Activated CD4-positive, alpha-beta T cell treated with anti-CD3 and anti-CD28 coated beads, Interleukin-2, amount 10 ng/mL, durations not matched to agents 24 days and 14 days (primary cell): ENCODE data around the gene BICDL2. TPM values are rescaled to one million over a fixed set of nuclear protein-coding genes. Genes with fewer than 3 reads are reported as not detected.
A peak's percentile ranks its signal among the peaks of the same experiment; 100 is the strongest.

Experiments used
- DNase-seq: peaks from one replicate; pipeline ENCODE4 v3.0.0; 2022
- H3K27ac Mint-ChIP-seq: one replicate; pipeline ENCODE4 v1.8.0; 2022; ENCODE audit warnings: mild to moderate bottlenecking, mixed read lengths
- H3K27me3 Mint-ChIP-seq: one replicate; pipeline ENCODE4 v1.8.0; 2022; ENCODE audit warnings: mixed read lengths
- H3K36me3 Mint-ChIP-seq: one replicate; pipeline ENCODE4 v1.8.0; 2022; ENCODE audit warnings: low read depth, mild to moderate bottlenecking, mixed read lengths
- H3K4me1 Mint-ChIP-seq: one replicate; pipeline ENCODE4 v1.8.0; 2021; ENCODE audit warnings: mixed read lengths
- H3K4me3 Mint-ChIP-seq: one replicate; pipeline ENCODE4 v1.8.0; 2022; ENCODE audit warnings: mild to moderate bottlenecking, moderate library complexity, mixed read lengths
- H3K9me3 Mint-ChIP-seq: one replicate; pipeline ENCODE4 v1.8.0; 2021; ENCODE audit warnings: mixed read lengths
- intact Hi-C: fragments of 100-400 bp; cut with micrococcal nuclease; formaldehyde crosslinking; loops from one replicate; pipeline ENCODE4 v1.15.1; 2023
- total RNA-seq: library from RNA; stranded (reverse); gene quantifications from 2 replicates; pipeline ENCODE4 v1.2.3, GENCODE V29; 2022

The BICDL2 gene
- total RNA-seq, 1 donor from 2014 or later, result 0.63 TPM

- H3K36me3 Mint-ChIP-seq, result peaks cover 16% of the 10 kb centered on the region
- H3K27ac Mint-ChIP-seq, result no peak overlapping the region
- peaks cover 32% of the 10 kb centered on the region for H3K27me3 Mint-ChIP-seq
Measured at GRCh38 chr16:3030222-3031212, 6.2 kb downstream of the BICDL2 start.

GRCh38 chr16:3029491-3030221 lies 7.1 kb downstream of the BICDL2 start:
- peaks cover 16% of the 10 kb centered on the region for H3K36me3 Mint-ChIP-seq
- peak overlapping the region; percentile 75 for H3K27ac Mint-ChIP-seq
- intact Hi-C loops, result loop anchor here (2.0 to 10.0 kb wide), 2 partner anchors 25 to 255 kb away; partner anchors contain the start of gene ZNF263
- DNase-seq, result peak; percentile 89
- no peaks in the 10 kb centered on the region for H3K9me3 Mint-ChIP-seq
- H3K27me3 Mint-ChIP-seq, result peaks cover 24% of the 10 kb centered on the region
- H3K4me3 Mint-ChIP-seq, result peak overlapping the region; percentile 83
- peaks cover 31% of the 10 kb centered on the region for H3K4me1 Mint-ChIP-seq

More at GRCh38 chr16:3030222-3031212, 6.2 kb downstream of the BICDL2 start:
- intact Hi-C loops, result no loop called here
- Mint-ChIP-seq H3K9me3 (no peaks in the 10 kb centered on the region), H3K4me3 (peak overlapping the region; percentile 83), H3K4me1 (peaks cover 32% of the 10 kb centered on the region)
- DNase-seq, result no peak

- Mint-ChIP-seq H3K4me3 (peak overlapping the region; percentile 83), H3K27me3 (peaks cover 16% of the 10 kb centered on the region), H3K27ac (peak overlapping the region; percentile 71), H3K36me3 (peaks cover 19% of the 10 kb centered on the region), H3K4me1 (peaks cover 32% of the 10 kb centered on the region), H3K9me3 (no peaks in the 10 kb centered on the region)
- intact Hi-C loops, result loop anchor here (1.0 to 10.0 kb wide), 3 partner anchors 26 to 256 kb away; partner anchors contain the start of gene ZNF263
- DNase-seq, result no peak
Measured at GRCh38 chr16:3028716-3029319, 7.9 kb downstream of the BICDL2 start.

GRCh38 chr16:3027983-3028715 lies 8.6 kb downstream of the BICDL2 start:
- peaks cover 35% of the 10 kb centered on the region for H3K4me1 Mint-ChIP-seq
- peaks cover 10% of the 10 kb centered on the region for H3K27me3 Mint-ChIP-seq
- peak overlapping the region; percentile 83 for H3K4me3 Mint-ChIP-seq
- intact Hi-C loops, result loop anchor here (1.0 to 10.0 kb wide), 3 partner anchors 25 to 257 kb away; partner anchors contain the start of gene ZNF263
- DNase-seq, result peak; percentile 96
- H3K27ac Mint-ChIP-seq, result peak overlapping the region; percentile 56
- H3K36me3 Mint-ChIP-seq, result peaks cover 19% of the 10 kb centered on the region
- H3K9me3 Mint-ChIP-seq, result no peaks in the 10 kb centered on the region

GRCh38 chr16:3027489-3027795 lies 9.3 kb downstream of the BICDL2 start:
- no peak for DNase-seq
- H3K4me3 Mint-ChIP-seq, result no peak overlapping the region
- intact Hi-C loops, result loop anchor here (10.0 kb wide), 1 partner anchor 257 kb away; the partner anchor contains the start of gene ZNF263
- no peaks in the 10 kb centered on the region for H3K9me3 Mint-ChIP-seq
- H3K36me3 Mint-ChIP-seq, result peaks cover 19% of the 10 kb centered on the region
- H3K27ac Mint-ChIP-seq, result no peak overlapping the region
- peaks cover 37% of the 10 kb centered on the region for H3K4me1 Mint-ChIP-seq
- peaks cover 2% of the 10 kb centered on the region for H3K27me3 Mint-ChIP-seq

GRCh38 chr16:3026609-3027488 lies 9.9 kb downstream of the BICDL2 start:
- no peaks in the 10 kb centered on the region for H3K27me3 Mint-ChIP-seq
- H3K27ac Mint-ChIP-seq, result no peak overlapping the region
- H3K9me3 Mint-ChIP-seq, result no peaks in the 10 kb centered on the region
- peaks cover 41% of the 10 kb centered on the region for H3K4me1 Mint-ChIP-seq
- peaks cover 19% of the 10 kb centered on the region for H3K36me3 Mint-ChIP-seq
- DNase-seq, result no peak
- intact Hi-C loops, result loop anchor here (10.0 kb wide), 1 partner anchor 258 kb away; the partner anchor contains the start of gene ZNF263
- no peak overlapping the region for H3K4me3 Mint-ChIP-seq

GRCh38 chr16:3026003-3026378 lies 10.8 kb downstream of the BICDL2 start:
- Mint-ChIP-seq H3K36me3 (peaks cover 19% of the 10 kb centered on the region), H3K9me3 (no peaks in the 10 kb centered on the region), H3K27ac (no peak overlapping the region), H3K4me3 (no peak overlapping the region), H3K4me1 (peaks cover 48% of the 10 kb centered on the region), H3K27me3 (no peaks in the 10 kb centered on the region)
- DNase-seq, result no peak
- intact Hi-C loops, result loop anchor here (10.0 kb wide), 1 partner anchor 259 kb away; the partner anchor contains the start of gene ZNF263

- peaks cover 52% of the 10 kb centered on the region for H3K4me1 Mint-ChIP-seq
- intact Hi-C loops, result loop anchor here (10.0 kb wide), 1 partner anchor 259 kb away; the partner anchor contains the start of gene ZNF263
- H3K36me3 Mint-ChIP-seq, result peaks cover 19% of the 10 kb centered on the region
- peak overlapping the region; percentile 43 for H3K4me3 Mint-ChIP-seq
- DNase-seq, result no peak
- H3K27ac Mint-ChIP-seq, result no peak overlapping the region
- no peaks in the 10 kb centered on the region for H3K27me3 Mint-ChIP-seq
- no peaks in the 10 kb centered on the region for H3K9me3 Mint-ChIP-seq
Measured at GRCh38 chr16:3025032-3026002, 11.4 kb downstream of the BICDL2 start.

- Mint-ChIP-seq H3K36me3 (peaks cover 19% of the 10 kb centered on the region), H3K4me3 (peak within 1 kb of the TSS; percentile 83), H3K4me1 (peaks cover 45% of the 10 kb centered on the region), H3K27ac (peak within 1 kb of the TSS; percentile 95), H3K9me3 (no peaks in the 10 kb centered on the region), H3K27me3 (peaks cover 2% of the 10 kb centered on the region)
- intact Hi-C loops, result loop anchor here (10.0 kb wide), 1 partner anchor 261 kb away; the partner anchor contains the start of gene ZNF263
- peak; percentile 99 for DNase-seq
Measured at GRCh38 chr16:3023669-3024478, 12.9 kb downstream of the BICDL2 start, which contains the start of the genes HCFC1R1 and THOC6. Gene HCFC1R1 (minus strand): TSS chr16:3023942. CDS start chr16:3023941, 1 bp downstream. Gene THOC6 (plus strand): TSS chr16:3024035. CDS start chr16:3024327, 292 bp downstream.

- Mint-ChIP-seq H3K9me3 (no peaks in the 10 kb centered on the region), H3K27me3 (peaks cover 5% of the 10 kb centered on the region), H3K4me1 (peaks cover 40% of the 10 kb centered on the region), H3K36me3 (peaks cover 19% of the 10 kb centered on the region), H3K27ac (peak overlapping the region; percentile 95), H3K4me3 (peak overlapping the region; percentile 83)
- intact Hi-C loops, result loop anchor here (10.0 kb wide), 1 partner anchor 261 kb away; the partner anchor contains the start of gene ZNF263
- no peak for DNase-seq
Measured at GRCh38 chr16:3023415-3023668, 13.4 kb downstream of the BICDL2 start.
